Ascending aorta (tissue), 2 donors: Measurements from ENCODE around the gene PANX2. TPM values are rescaled to one million over a fixed set of nuclear protein-coding genes. Genes with fewer than 3 reads are reported as not detected.

Experiments used
- DNase-seq, 2 donors: peaks; one replicate each; pipeline ENCODE4 v3.0.0-alpha.2; 2019; ENCODE audit warnings: low spot score in 2 of 2
- H3K27ac ChIP-seq, 2 donors: fragments of 200-600 bp; sonication (generic); one replicate each; pipeline ENCODE4 v1.5.1; 2016 to 2017; ENCODE audit warnings: mild to moderate bottlenecking in 1 of 2
- H3K27me3 ChIP-seq: fragments of 200-600 bp; sonication (generic); one replicate; pipeline ENCODE4 v1.5.1; 2017
- H3K36me3 ChIP-seq, 2 donors: fragments of 200-600 bp; sonication (generic); one replicate each; pipeline ENCODE4 v1.5.1; 2016
- H3K4me1 ChIP-seq, 2 donors: fragments of 200-600 bp; sonication (generic); one replicate each; pipeline ENCODE4 v1.5.1; 2016 to 2017; ENCODE audit warnings: mild to moderate bottlenecking in 1 of 2
- H3K4me3 ChIP-seq, 2 donors: fragments of 200-600 bp; sonication (generic); one replicate each; pipeline ENCODE4 v1.5.1; 2016 to 2017; ENCODE audit warnings: mild to moderate bottlenecking in 1 of 2
- H3K9me3 ChIP-seq, 2 donors: fragments of 200-600 bp; sonication (generic); one replicate each; pipeline ENCODE4 v1.5.1; 2016
- CTCF ChIP-seq, 3 experiments: fragments of 200-600 bp in 2 of 3; fragments of 450-650 bp in 1 of 3; sonication (generic) in 2 of 3; IDR thresholded peaks; one replicate each; pipeline ENCODE4 v1.5.1; 2016 to 2019; ENCODE audit warnings: antibody characterized with exemption in 3 of 3, mild to moderate bottlenecking in 1 of 3, moderate library complexity in 1 of 3
- intact Hi-C: fragments of 100-400 bp; cut with DNase I; formaldehyde crosslinking; loops from one replicate; pipeline ENCODE4 v1.15.1; 2023
- total RNA-seq: library from RNA; depleted of rRNA; stranded (reverse); fragments of >200 nt; gene quantifications from one replicate; pipeline ENCODE4 v1.1.0, GENCODE V29; 2016

PANX2 gene
- total RNA-seq, 1 donor from 2014 or later: 0.32 TPM

DNA sequence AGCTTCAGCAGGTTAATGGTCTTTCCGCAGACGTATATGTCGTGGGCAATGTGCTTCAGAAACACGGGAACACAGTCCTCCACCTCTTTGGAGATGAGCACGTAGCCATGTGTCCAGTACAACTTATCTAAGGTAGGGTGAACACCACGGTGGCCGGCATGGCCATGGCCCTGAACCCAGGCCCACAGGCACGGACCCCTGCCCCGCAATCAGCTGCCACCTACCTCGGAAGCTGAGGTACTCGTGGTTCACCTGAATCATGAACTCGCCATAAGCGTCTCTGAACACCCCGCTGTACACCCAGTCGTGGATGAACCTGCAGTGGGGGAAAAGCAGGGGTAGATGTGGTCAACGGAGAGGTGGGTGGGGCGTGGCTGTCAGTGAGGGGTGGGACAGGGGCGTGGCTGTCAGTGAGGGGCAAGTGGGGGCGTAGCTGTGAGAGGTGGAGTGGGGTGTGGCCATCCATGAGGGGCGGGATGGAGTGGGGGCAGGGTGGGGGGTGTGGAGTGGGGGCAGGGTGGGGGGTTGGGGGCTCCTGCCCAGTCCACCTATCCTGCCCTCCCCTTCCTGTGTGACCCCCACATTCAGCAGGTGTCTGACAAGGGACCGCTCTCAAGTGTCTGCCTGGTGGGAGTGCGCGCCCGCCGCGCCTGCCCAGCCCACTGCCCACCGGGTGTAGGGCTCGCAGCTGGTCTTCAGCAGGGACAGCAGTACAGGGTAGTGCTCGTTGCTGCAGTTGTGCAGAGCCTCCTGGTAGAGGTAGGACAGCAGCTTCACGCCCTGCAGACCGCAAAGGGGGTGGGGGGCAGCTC, 55.7 kb downstream of the PANX2 start:
- Histone ChIP-seq H3K36me3 (peaks cover 80 to 83% of the 10 kb centered on the region in 2 donors), H3K4me3 (no peak overlapping the region), H3K4me1 (no peaks in the 10 kb centered on the region), H3K27me3 (no peaks in the 10 kb centered on the region), H3K27ac (no peak overlapping the region), H3K9me3 (no peaks in the 10 kb centered on the region)
- DNase-seq: no peak
- intact Hi-C loops: no loop called here
- no peak for TF ChIP-seq CTCF (IDR thresholded peaks at IDR 0.05)

DNA sequence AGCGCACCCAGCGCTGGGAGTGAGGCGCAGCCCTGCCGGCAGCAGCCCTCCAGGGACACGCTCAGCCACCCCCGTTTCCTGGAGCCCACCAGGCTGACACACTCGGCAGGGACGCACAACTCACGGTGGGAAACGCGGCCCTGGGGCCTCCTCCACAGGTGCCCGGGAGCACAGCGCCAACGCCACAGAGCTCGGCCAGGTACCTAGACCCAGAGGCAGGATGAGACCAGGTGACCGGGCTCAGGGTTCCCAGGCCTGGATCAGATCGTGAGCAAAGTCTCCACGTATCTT, 56.3 kb downstream of the PANX2 start:
- no peak for TF ChIP-seq CTCF (IDR thresholded peaks at IDR 0.05)
- intact Hi-C loops: no loop called here
- no peaks in the 10 kb centered on the region for H3K27me3 ChIP-seq
- H3K4me3 ChIP-seq: no peak overlapping the region
- H3K27ac ChIP-seq: no peak overlapping the region
- no peaks in the 10 kb centered on the region for H3K9me3 ChIP-seq
- H3K36me3 ChIP-seq: peaks cover 78% of the 10 kb centered on the region in 2 donors
- no peaks in the 10 kb centered on the region for H3K4me1 ChIP-seq
- no peak for DNase-seq

DNA sequence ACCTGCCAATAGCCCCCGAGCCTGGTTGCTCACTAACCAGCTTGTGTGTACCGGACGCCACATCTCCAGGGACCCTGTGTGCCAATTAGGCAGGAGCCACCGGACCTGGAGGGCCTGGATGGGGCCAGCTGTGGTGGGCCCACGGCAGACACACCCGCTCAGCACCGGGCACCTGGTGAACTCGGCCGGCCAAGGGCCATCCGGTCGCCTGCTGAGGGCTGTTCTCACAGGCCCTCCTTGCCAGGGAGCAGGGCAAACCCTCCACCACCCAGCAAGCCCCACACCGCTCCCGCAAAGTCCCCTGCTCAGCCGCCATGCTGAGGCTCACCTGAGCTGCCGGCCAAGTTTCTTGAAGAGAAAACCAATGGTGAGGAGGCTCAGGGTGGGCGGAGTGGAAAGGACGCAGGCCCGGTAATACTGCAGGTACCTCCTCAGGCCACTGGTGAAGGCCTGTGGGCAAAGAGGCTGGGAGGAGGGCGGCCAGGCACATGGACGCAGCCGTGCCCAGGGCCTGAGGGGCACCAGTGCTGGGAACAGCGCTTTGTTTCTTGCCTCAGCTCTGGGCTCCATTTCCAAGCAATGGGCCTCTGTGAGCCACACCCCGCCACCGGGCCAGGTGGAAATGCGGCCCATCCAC, 57.2 kb downstream of the PANX2 start:
- H3K27ac ChIP-seq: no peak overlapping the region
- DNase-seq: no peak
- H3K36me3 ChIP-seq: peaks cover 69 to 70% of the 10 kb centered on the region in 2 donors
- intact Hi-C loops: no loop called here
- H3K4me1 ChIP-seq: no peaks in the 10 kb centered on the region
- no peak overlapping the region for H3K4me3 ChIP-seq
- no peaks in the 10 kb centered on the region for H3K27me3 ChIP-seq
- no peak for TF ChIP-seq CTCF (IDR thresholded peaks at IDR 0.05)
- H3K9me3 ChIP-seq: no peaks in the 10 kb centered on the region

GRCh38 chr22:50228366-50228765, 57.8 kb downstream of the PANX2 start:
- intact Hi-C loops: no loop called here
- Histone ChIP-seq H3K36me3 (peaks cover 64 to 69% of the 10 kb centered on the region in 2 donors), H3K4me3 (no peak overlapping the region), H3K27ac (no peak overlapping the region), H3K27me3 (no peaks in the 10 kb centered on the region), H3K9me3 (no peaks in the 10 kb centered on the region), H3K4me1 (no peaks in the 10 kb centered on the region)
- TF ChIP-seq CTCF (IDR thresholded peaks at IDR 0.05): no peak
- DNase-seq: no peak

GRCh38 chr22:50229370-50229769, 58.8 kb downstream of the PANX2 start:
- H3K4me1 ChIP-seq: no peaks in the 10 kb centered on the region
- no peak for DNase-seq
- H3K9me3 ChIP-seq: no peaks in the 10 kb centered on the region
- H3K27ac ChIP-seq: no peak overlapping the region
- no peaks in the 10 kb centered on the region for H3K27me3 ChIP-seq
- H3K36me3 ChIP-seq: peaks cover 56 to 61% of the 10 kb centered on the region in 2 donors
- intact Hi-C loops: no loop called here
- H3K4me3 ChIP-seq: no peak overlapping the region
- TF ChIP-seq CTCF (IDR thresholded peaks at IDR 0.05): no peak

Other genes with a start within 250 kb of the PANX2 start
- 269 TPM for gene PIM3, start 210.0 kb upstream of the PANX2 start, total RNA-seq
- gene IL17REL, start 158.0 kb upstream of the PANX2 start, total RNA-seq: not detected
- gene TTLL8, start 112.4 kb upstream of the PANX2 start, total RNA-seq: not detected
- 0.32 TPM for gene MLC1, start 85.3 kb upstream of the PANX2 start, total RNA-seq
- gene MOV10L1, start 80.7 kb upstream of the PANX2 start, total RNA-seq: not detected
- gene TRABD, start 15.2 kb downstream of the PANX2 start, total RNA-seq: 91.4 TPM
- gene SELENOO, start 30.3 kb downstream of the PANX2 start, total RNA-seq: 41.7 TPM
- gene TUBGCP6, start 74.3 kb downstream of the PANX2 start, total RNA-seq: 58.1 TPM
- gene HDAC10, start 80.5 kb downstream of the PANX2 start, total RNA-seq: 73.2 TPM
- gene MAPK12, start 91.0 kb downstream of the PANX2 start, total RNA-seq: 29.4 TPM
- gene MAPK11, start 99.6 kb downstream of the PANX2 start, total RNA-seq: 117 TPM
- 287 TPM for gene PLXNB2, start 136.9 kb downstream of the PANX2 start, total RNA-seq
- gene DENND6B, start 156.3 kb downstream of the PANX2 start, total RNA-seq: 1.4 TPM
- gene PPP6R2, start 172.6 kb downstream of the PANX2 start, total RNA-seq: 55.5 TPM